Lower lobe of right lung (tissue), 2 donors: ENCODE measurements around the gene RHOV. TPM values are rescaled to one million over a fixed set of nuclear protein-coding genes. Genes with fewer than 3 reads are reported as not detected.

ENCODE experiments used
- ATAC-seq, 2 donors: fragments of 200-7000 bp; cut with Tn5 transposase; one replicate each; pipeline ENCODE4 v1.9.1; 2020 to 2022; ENCODE audit warnings: mild to moderate bottlenecking in 2 of 2, moderate library complexity in 2 of 2
- DNase-seq: peaks from one replicate; pipeline ENCODE4 v3.0.0-alpha.2; 2020
- H3K27ac ChIP-seq: fragments of 200-600 bp; one replicate; pipeline ENCODE4 v1.8.0; 2022
- H3K27me3 ChIP-seq: fragments of 200-600 bp; one replicate; pipeline ENCODE4 v1.8.0; 2022; ENCODE audit warnings: low read depth
- H3K36me3 ChIP-seq: fragments of 200-600 bp; one replicate; pipeline ENCODE4 v1.8.0; 2022; ENCODE audit warnings: mild to moderate bottlenecking
- H3K4me1 ChIP-seq: fragments of 200-600 bp; one replicate; pipeline ENCODE4 v1.8.0; 2022
- H3K4me3 ChIP-seq: fragments of 200-600 bp; one replicate; pipeline ENCODE4 v1.8.0; 2022; ENCODE audit warnings: mild to moderate bottlenecking
- H3K9me3 ChIP-seq: fragments of 200-600 bp; one replicate; pipeline ENCODE4 v1.8.0; 2022
- CTCF ChIP-seq: fragments of 200-600 bp; IDR thresholded peaks from one replicate; pipeline ENCODE4 v1.8.0; 2022; ENCODE audit warnings: antibody characterized with exemption, mild to moderate bottlenecking
- intact Hi-C: fragments of 100-400 bp; cut with DNase I; formaldehyde crosslinking; loops from one replicate; pipeline ENCODE4 v1.11.0; 2022
- total RNA-seq: library from RNA; stranded (reverse); fragmentation: NEBNext Ultra II Directional; extraction: Animal tissue kit (Norgen Biotek cat#: 25700); gene quantifications from one replicate; pipeline ENCODE4 v1.2.1, GENCODE V29; 2021
- donor health status: DM: no; HTN: yes; CAD: no; lungs with severe emphysema.

RHOV gene
- total RNA-seq, 1 donor from 2014 or later = 1.5 TPM

- Histone ChIP-seq H3K9me3 (no peaks in the 10 kb centered on the region), H3K4me1 (peaks cover 22% of the 10 kb centered on the region), H3K4me3 (peak overlapping the region; percentile 91), H3K36me3 (peaks cover 42% of the 10 kb centered on the region), H3K27ac (peak overlapping the region; percentile 92), H3K27me3 (no peaks in the 10 kb centered on the region)
- ATAC-seq (peak; percentile 73 to 74), DNase-seq (peak; percentile 71)
- intact Hi-C loops = no loop called here
- peak; percentile 41 for TF ChIP-seq CTCF
These were observed 20.8 kb upstream of the RHOV start for GRCh38 chr15:40894681-40895448.

GRCh38 chr15:40893733-40894680, 20.0 kb upstream of the RHOV start, which contains the start of gene VPS18:
Gene VPS18, plus strand, starts transcription at chr15:40894450. Its CDS starts 319 bp downstream, at chr15:40894769.
- intact Hi-C loops = no loop called here
- peak; percentile 98 for ATAC-seq

GRCh38 chr15:40893019-40893670, 19.1 kb upstream of the RHOV start:
- peak overlapping the region; percentile 92 for H3K27ac ChIP-seq
- peak overlapping the region; percentile 91 for H3K4me3 ChIP-seq
- peaks cover 22% of the 10 kb centered on the region for H3K4me1 ChIP-seq
- no peaks in the 10 kb centered on the region for H3K9me3 ChIP-seq
- TF ChIP-seq CTCF = no peak
- intact Hi-C loops = no loop called here
- DNase-seq (no peak), ATAC-seq (no peak)
- no peaks in the 10 kb centered on the region for H3K27me3 ChIP-seq
- H3K36me3 ChIP-seq = peaks cover 25% of the 10 kb centered on the region

More at GRCh38 chr15:40893733-40894680, 20.0 kb upstream of the RHOV start, which contains the start of gene VPS18:
- H3K27ac ChIP-seq = peak within 1 kb of the TSS; percentile 92
- H3K36me3 ChIP-seq = peaks cover 33% of the 10 kb centered on the region
- H3K4me3 ChIP-seq = peak within 1 kb of the TSS; percentile 91
- no peaks in the 10 kb centered on the region for H3K9me3 ChIP-seq
- H3K4me1 ChIP-seq = peaks cover 22% of the 10 kb centered on the region
- no peaks in the 10 kb centered on the region for H3K27me3 ChIP-seq
- peak; percentile 98 for TF ChIP-seq CTCF
- peak; percentile 99 for DNase-seq

GRCh38 chr15:40892447-40893012, 18.5 kb upstream of the RHOV start:
- no peak for TF ChIP-seq CTCF
- no peak overlapping the region for H3K4me3 ChIP-seq
- H3K27ac ChIP-seq = no peak overlapping the region
- H3K9me3 ChIP-seq = no peaks in the 10 kb centered on the region
- H3K27me3 ChIP-seq = no peaks in the 10 kb centered on the region
- ATAC-seq (no peak), DNase-seq (no peak)
- intact Hi-C loops = no loop called here
- H3K36me3 ChIP-seq = peaks cover 19% of the 10 kb centered on the region
- H3K4me1 ChIP-seq = peaks cover 22% of the 10 kb centered on the region
